Trophoblast cell (in vitro differentiated cells and primary cell): ENCODE measurements around the gene TAF1.

Source experiments
- DNase-seq, 2 donors: peaks; one replicate each; pipeline ENCODE4 v3.0.0-alpha.2; 2016
- H2AFZ ChIP-seq: 2 replicates; pipeline ENCODE4 v1.6.1; 2013; ENCODE audit warnings: low read length, moderate library complexity, mild to moderate bottlenecking; ENCODE audit not compliant: insufficient read depth, poor library complexity
- H2AK5ac ChIP-seq: 2 replicates; pipeline ENCODE4 v1.6.1; 2013; ENCODE audit warnings: mild to moderate bottlenecking, low read length
- H2BK120ac ChIP-seq: 2 replicates; pipeline ENCODE4 v1.6.1; 2013; ENCODE audit warnings: low read length, mild to moderate bottlenecking, moderate library complexity; ENCODE audit not compliant: insufficient read depth, poor library complexity
- H2BK12ac ChIP-seq: 2 replicates; pipeline ENCODE4 v1.6.1; 2013; ENCODE audit warnings: mild to moderate bottlenecking, low read length, moderate library complexity
- H2BK5ac ChIP-seq: 2 replicates; pipeline ENCODE4 v1.6.1; 2013; ENCODE audit warnings: low read length, low read depth, moderate library complexity, mild to moderate bottlenecking; ENCODE audit not compliant: poor library complexity
- H3K14ac ChIP-seq: 2 replicates; pipeline ENCODE4 v1.6.1; 2013; ENCODE audit warnings: mild to moderate bottlenecking, low read length
- H3K18ac ChIP-seq: 2 replicates; pipeline ENCODE4 v1.6.1; 2013; ENCODE audit warnings: mild to moderate bottlenecking, low read length
- H3K23ac ChIP-seq: 2 replicates; pipeline ENCODE4 v1.6.1; 2013; ENCODE audit warnings: low read length
- H3K27ac ChIP-seq: 2 replicates; pipeline ENCODE4 v1.5.1; 2013; ENCODE audit warnings: low read depth, mild to moderate bottlenecking, inconsistent platforms, low read length, moderate library complexity
- H3K27me3 ChIP-seq: 2 replicates; pipeline ENCODE4 v1.6.1; 2013; ENCODE audit warnings: inconsistent platforms, mild to moderate bottlenecking, low read length, moderate library complexity; ENCODE audit not compliant: insufficient read depth
- H3K36me3 ChIP-seq, 2 experiments: 1 replicate in 1 of 2; 2 replicates in 1 of 2; pipeline ENCODE4 v1.6.1; 2013; ENCODE audit warnings: low read length in 2 of 2, mild to moderate bottlenecking in 2 of 2, moderate library complexity in 1 of 2; ENCODE audit not compliant: insufficient read depth in 2 of 2, control insufficient read depth in 1 of 2
- H3K4ac ChIP-seq: 2 replicates; pipeline ENCODE4 v1.6.1; 2013; ENCODE audit warnings: low read depth, mild to moderate bottlenecking, low read length, moderate library complexity
- H3K4me1 ChIP-seq, 2 experiments: 1 replicate in 1 of 2; 2 replicates in 1 of 2; pipeline ENCODE4 v1.6.1; 2013; ENCODE audit warnings: low read length in 2 of 2, mild to moderate bottlenecking in 2 of 2, moderate library complexity in 1 of 2; ENCODE audit not compliant: insufficient read depth in 2 of 2, control insufficient read depth in 1 of 2
- H3K4me2 ChIP-seq: 2 replicates; pipeline ENCODE4 v1.6.1; 2013; ENCODE audit warnings: inconsistent platforms, mild to moderate bottlenecking, low read length, moderate library complexity
- H3K4me3 ChIP-seq: 2 replicates; pipeline ENCODE4 v1.5.1; 2013; ENCODE audit warnings: mild to moderate bottlenecking, low read depth, low read length, inconsistent platforms
- H3K79me1 ChIP-seq: one replicate; pipeline ENCODE4 v1.6.1; 2013; ENCODE audit warnings: low read length
- H3K79me2 ChIP-seq: 2 replicates; pipeline ENCODE4 v1.6.1; 2013; ENCODE audit warnings: low read length, mild to moderate bottlenecking; ENCODE audit not compliant: control insufficient read depth, insufficient read depth, poor library complexity
- H3K9ac ChIP-seq: 2 replicates; pipeline ENCODE4 v1.6.1; 2013; ENCODE audit warnings: mild to moderate bottlenecking, low read length
- H3K9me3 ChIP-seq: 2 replicates; pipeline ENCODE4 v1.6.1; 2013; ENCODE audit warnings: low read depth, mild to moderate bottlenecking, control low read depth, inconsistent platforms, low read length; ENCODE audit not compliant: insufficient read depth
- H4K12ac ChIP-seq: 2 replicates; pipeline ENCODE4 v1.6.1; 2013; ENCODE audit warnings: low read depth, mild to moderate bottlenecking, low read length, moderate library complexity
- H4K8ac ChIP-seq: 2 replicates; pipeline ENCODE4 v1.6.1; 2013; ENCODE audit warnings: low read depth, mild to moderate bottlenecking, low read length, moderate library complexity
- H4K91ac ChIP-seq: one replicate; pipeline ENCODE4 v1.6.1; 2013; ENCODE audit warnings: low read depth, mild to moderate bottlenecking, low read length, moderate library complexity
- WGBS: extraction: QIAGEN DNeasy Blood & Tissue Kit; methylation state at CpG from one replicate; pipeline ENCODE4 v1.1.7; 2013; ENCODE audit warnings: missing lambda C conversion rate; ENCODE audit not compliant: insufficient read length, insufficient coverage; ENCODE audit errors: extremely low coverage; 5-methylcytosine and 5-hydroxymethylcytosine counted together

Gene TAF1

GRCh38 chrX:71458866-71459265, 92.7 kb downstream of the TAF1 start:
- H4K8ac ChIP-seq, result no peak overlapping the region
- H3K27ac ChIP-seq, result no peak overlapping the region
- H3K36me3 ChIP-seq, result peaks cover 17 to 36% of the 10 kb centered on the region in 2 experiments
- no peaks in the 10 kb centered on the region for H3K9me3 ChIP-seq
- H2BK5ac ChIP-seq, result no peak overlapping the region
- H3K4me1 ChIP-seq, result no peaks in the 10 kb centered on the region
- no peak overlapping the region for H2AK5ac ChIP-seq
- no peak overlapping the region for H4K12ac ChIP-seq
- WGBS, result no CpG with 5 or more reads among the region's 6 CpGs
- no peaks in the 10 kb centered on the region for H3K27me3 ChIP-seq
- H4K91ac ChIP-seq, result no peak overlapping the region
- no peak overlapping the region for H2AFZ ChIP-seq
- H3K4me3 ChIP-seq, result no peak overlapping the region
- H3K4me2 ChIP-seq, result no peak overlapping the region
- no peak overlapping the region for H3K23ac ChIP-seq
- H3K4ac ChIP-seq, result no peak overlapping the region
- no peaks in the 10 kb centered on the region for H3K79me2 ChIP-seq
- H3K14ac ChIP-seq, result no peak overlapping the region
- H2BK12ac ChIP-seq, result no peak overlapping the region
- H3K9ac ChIP-seq, result no peak overlapping the region
- no peak overlapping the region for H3K18ac ChIP-seq
- DNase-seq, result no peak
- H2BK120ac ChIP-seq, result no peak overlapping the region
- no peaks in the 10 kb centered on the region for H3K79me1 ChIP-seq

GRCh38 chrX:71464968-71465367, 98.8 kb downstream of the TAF1 start:
- Histone ChIP-seq H2BK12ac (no peak overlapping the region), H3K4me2 (no peak overlapping the region), H2BK120ac (no peak overlapping the region)

GRCh38 chrX:71466979-71467523, 100.9 kb downstream of the TAF1 start:
- no peak for DNase-seq
- no peak overlapping the region for H3K14ac ChIP-seq
- H3K18ac ChIP-seq, result no peak overlapping the region
- no peak overlapping the region for H3K4me2 ChIP-seq
- no peaks in the 10 kb centered on the region for H3K9me3 ChIP-seq
- H3K36me3 ChIP-seq, result peaks cover 5 to 10% of the 10 kb centered on the region in 2 experiments
- no peak overlapping the region for H2BK5ac ChIP-seq
- no peak overlapping the region for H2BK12ac ChIP-seq
- H3K4ac ChIP-seq, result no peak overlapping the region
- no CpG with 5 or more reads among the region's 5 CpGs for WGBS
- H3K27me3 ChIP-seq, result no peaks in the 10 kb centered on the region
- no peaks in the 10 kb centered on the region for H3K79me1 ChIP-seq
- no peak overlapping the region for H3K27ac ChIP-seq
- no peak overlapping the region for H4K12ac ChIP-seq
- H2AK5ac ChIP-seq, result no peak overlapping the region
- H3K9ac ChIP-seq, result no peak overlapping the region
- no peak overlapping the region for H2BK120ac ChIP-seq
- no peak overlapping the region for H4K91ac ChIP-seq
- no peak overlapping the region for H3K4me3 ChIP-seq
- no peak overlapping the region for H3K23ac ChIP-seq
- no peaks in the 10 kb centered on the region for H3K79me2 ChIP-seq
- no peaks in the 10 kb centered on the region for H3K4me1 ChIP-seq
- no peak overlapping the region for H4K8ac ChIP-seq
- no peak overlapping the region for H2AFZ ChIP-seq

More at GRCh38 chrX:71464968-71465367, 98.8 kb downstream of the TAF1 start:
- Histone ChIP-seq H3K14ac (no peak overlapping the region), H2AFZ (no peak overlapping the region), H2AK5ac (no peak overlapping the region), H4K91ac (no peak overlapping the region), H2BK5ac (no peak overlapping the region), H3K23ac (no peak overlapping the region), H4K8ac (no peak overlapping the region), H3K27me3 (no peaks in the 10 kb centered on the region), H4K12ac (no peak overlapping the region), H3K9ac (no peak overlapping the region), H3K27ac (no peak overlapping the region), H3K18ac (no peak overlapping the region), H3K4ac (no peak overlapping the region), H3K79me2 (no peaks in the 10 kb centered on the region), H3K4me3 (no peak overlapping the region), H3K4me1 (no peaks in the 10 kb centered on the region), H3K79me1 (no peaks in the 10 kb centered on the region), H3K9me3 (no peaks in the 10 kb centered on the region), H3K36me3 (peaks cover 14 to 15% of the 10 kb centered on the region in 2 experiments)
- DNase-seq, result no peak

GRCh38 chrX:71475785-71476540, 109.8 kb downstream of the TAF1 start:
- Histone ChIP-seq H3K27ac (no peak overlapping the region), H3K79me1 (no peaks in the 10 kb centered on the region), H3K4me2 (no peak overlapping the region), H3K4me1 (no peaks in the 10 kb centered on the region), H3K4me3 (no peak overlapping the region), H2BK120ac (no peak overlapping the region), H4K91ac (no peak overlapping the region), H3K79me2 (no peaks in the 10 kb centered on the region), H2AFZ (no peak overlapping the region), H3K9me3 (no peaks in the 10 kb centered on the region), H4K8ac (no peak overlapping the region), H2BK12ac (no peak overlapping the region), H3K27me3 (no peaks in the 10 kb centered on the region), H4K12ac (no peak overlapping the region), H2BK5ac (no peak overlapping the region), H3K4ac (no peak overlapping the region), H3K23ac (no peak overlapping the region), H3K9ac (no peak overlapping the region), H2AK5ac (no peak overlapping the region), H3K36me3 (no peaks in the 10 kb centered on the region), H3K14ac (no peak overlapping the region), H3K18ac (no peak overlapping the region)
- no CpG with 5 or more reads among the region's 8 CpGs for WGBS
- DNase-seq, result no peak
